ENCODE data around the gene CLRN2.

DNA sequence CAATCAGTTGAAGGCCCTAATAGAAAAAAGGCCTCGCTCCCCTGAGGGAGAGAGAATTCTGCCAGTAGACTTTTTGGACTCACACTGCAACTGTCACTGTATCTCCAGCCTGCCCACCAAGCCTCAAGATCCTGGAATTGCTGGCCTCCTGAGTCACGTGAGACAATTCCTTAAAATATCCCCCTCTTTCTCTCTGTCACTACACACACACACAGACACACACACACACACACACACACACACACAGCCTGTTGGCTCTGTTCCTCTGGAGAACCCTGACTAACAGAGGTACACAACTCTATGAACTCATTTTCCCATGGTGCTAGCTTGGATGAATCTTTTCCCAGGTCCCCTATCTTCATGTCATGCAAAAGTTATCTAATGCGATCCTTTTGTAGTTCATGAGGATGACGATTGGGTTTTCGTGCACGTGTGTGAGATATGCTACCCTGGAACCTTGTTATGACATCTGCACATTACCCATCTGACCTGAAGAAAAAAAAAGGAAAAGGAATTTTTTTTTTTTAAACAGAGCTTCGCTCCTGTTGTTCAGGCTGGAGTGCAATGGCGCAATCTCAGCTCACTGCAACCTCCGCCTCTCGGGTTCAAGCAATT, 13.7 kb downstream of the CLRN2 start:
- TF ChIP-seq, protein P1, sequence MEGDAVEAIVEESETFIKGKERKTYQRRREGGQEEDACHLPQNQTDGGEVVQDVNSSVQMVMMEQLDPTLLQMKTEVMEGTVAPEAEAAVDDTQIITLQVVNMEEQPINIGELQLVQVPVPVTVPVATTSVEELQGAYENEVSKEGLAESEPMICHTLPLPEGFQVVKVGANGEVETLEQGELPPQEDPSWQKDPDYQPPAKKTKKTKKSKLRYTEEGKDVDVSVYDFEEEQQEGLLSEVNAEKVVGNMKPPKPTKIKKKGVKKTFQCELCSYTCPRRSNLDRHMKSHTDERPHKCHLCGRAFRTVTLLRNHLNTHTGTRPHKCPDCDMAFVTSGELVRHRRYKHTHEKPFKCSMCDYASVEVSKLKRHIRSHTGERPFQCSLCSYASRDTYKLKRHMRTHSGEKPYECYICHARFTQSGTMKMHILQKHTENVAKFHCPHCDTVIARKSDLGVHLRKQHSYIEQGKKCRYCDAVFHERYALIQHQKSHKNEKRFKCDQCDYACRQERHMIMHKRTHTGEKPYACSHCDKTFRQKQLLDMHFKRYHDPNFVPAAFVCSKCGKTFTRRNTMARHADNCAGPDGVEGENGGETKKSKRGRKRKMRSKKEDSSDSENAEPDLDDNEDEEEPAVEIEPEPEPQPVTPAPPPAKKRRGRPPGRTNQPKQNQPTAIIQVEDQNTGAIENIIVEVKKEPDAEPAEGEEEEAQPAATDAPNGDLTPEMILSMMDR (IDR thresholded peaks at IDR 0.05) = no peak
- TF ChIP-seq POLR2A (IDR thresholded peaks at IDR 0.05) = no peak
